Body of pancreas (tissue), 4 donors: ENCODE data around the gene PLCD3.
"Not testable (repeated sequence)": the region's sequence is repeated elsewhere in the genome, so short reads cannot be mapped to it uniquely, and the experiment has no call there.

Experiments
- CTCF ChIP-seq, 7 experiments: fragments of 450-650 bp in 4 of 7; fragments of 200-600 bp in 3 of 7; sonication (generic) in 3 of 7; IDR thresholded peaks; one replicate each; pipeline ENCODE4 v1.5.1; 2016 to 2019; ENCODE audit warnings: antibody characterized with exemption in 7 of 7
- POLR2A ChIP-seq, 3 donors: fragments of 450-650 bp; IDR thresholded peaks; one replicate each; pipeline ENCODE4 v1.6.1; 2016; ENCODE audit warnings: antibody characterized with exemption in 3 of 3, mild to moderate bottlenecking in 2 of 3

GRCh38 chr17:45124797-45125122, 7.6 kb downstream of the PLCD3 start:
- TF ChIP-seq CTCF, POLR2A (IDR thresholded peaks at IDR 0.05): not testable (repeated sequence)
